Loucy (cell line): Measurements from ENCODE around the gene CCBE1.

Experiments
- EZH2phosphoT487 ChIP-seq: fragments of 200-600 bp; IDR thresholded peaks from 2 replicates; pipeline ENCODE4 v1.6.1; 2018; ENCODE audit warnings: antibody characterized with exemption, mild to moderate bottlenecking, moderate library complexity, borderline replicate concordance
- TF ChIP-seq, protein P1 (sequence below): fragments of 200-600 bp; sonication (generic); conservative IDR thresholded peaks from 2 replicates; pipeline ENCODE4 v1.5.1; 2014; ENCODE audit warnings: mild to moderate bottlenecking, antibody characterized with exemption, low read length

DNA sequence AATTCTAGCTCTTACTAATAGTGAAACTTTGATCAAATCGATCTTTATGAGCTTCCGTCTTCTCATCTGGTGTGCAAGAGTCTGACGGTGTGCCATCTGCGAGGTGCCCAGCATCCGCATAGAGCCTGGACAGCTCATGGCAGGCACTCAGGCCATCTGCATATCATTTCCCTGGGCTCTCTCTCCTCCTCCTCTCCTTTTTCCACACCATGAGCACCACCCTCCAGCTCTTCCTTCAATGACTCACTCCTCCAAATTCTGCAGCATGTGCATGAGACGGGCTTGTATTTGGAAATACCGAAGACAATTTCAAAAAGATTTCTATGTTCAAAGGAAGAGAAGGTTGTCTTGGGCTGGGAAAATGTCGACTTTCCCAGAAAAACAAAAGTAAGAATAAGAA lies 161.1 kb downstream of the CCBE1 start:
- TF ChIP-seq, protein P1, sequence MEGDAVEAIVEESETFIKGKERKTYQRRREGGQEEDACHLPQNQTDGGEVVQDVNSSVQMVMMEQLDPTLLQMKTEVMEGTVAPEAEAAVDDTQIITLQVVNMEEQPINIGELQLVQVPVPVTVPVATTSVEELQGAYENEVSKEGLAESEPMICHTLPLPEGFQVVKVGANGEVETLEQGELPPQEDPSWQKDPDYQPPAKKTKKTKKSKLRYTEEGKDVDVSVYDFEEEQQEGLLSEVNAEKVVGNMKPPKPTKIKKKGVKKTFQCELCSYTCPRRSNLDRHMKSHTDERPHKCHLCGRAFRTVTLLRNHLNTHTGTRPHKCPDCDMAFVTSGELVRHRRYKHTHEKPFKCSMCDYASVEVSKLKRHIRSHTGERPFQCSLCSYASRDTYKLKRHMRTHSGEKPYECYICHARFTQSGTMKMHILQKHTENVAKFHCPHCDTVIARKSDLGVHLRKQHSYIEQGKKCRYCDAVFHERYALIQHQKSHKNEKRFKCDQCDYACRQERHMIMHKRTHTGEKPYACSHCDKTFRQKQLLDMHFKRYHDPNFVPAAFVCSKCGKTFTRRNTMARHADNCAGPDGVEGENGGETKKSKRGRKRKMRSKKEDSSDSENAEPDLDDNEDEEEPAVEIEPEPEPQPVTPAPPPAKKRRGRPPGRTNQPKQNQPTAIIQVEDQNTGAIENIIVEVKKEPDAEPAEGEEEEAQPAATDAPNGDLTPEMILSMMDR, result no peak
- TF ChIP-seq EZH2phosphoT487, result no peak
